GM10248 (cell line): ENCODE measurements around the gene TLE7.

Experiments used
- CTCF ChIA-PET: fragments of 300-600 bp; sonication (Branson Sonifier 250); formaldehyde crosslinking; extraction: SDS; loops from one replicate; lab custom pipeline; 2021; ENCODE audit warnings: antibody characterized with exemption; lab: Yijun Ruan, JAX
- POLR2A ChIA-PET: fragments of 350-650 bp; sonication (Branson Sonifier 250); formaldehyde crosslinking; extraction: SDS; loops from one replicate; lab custom pipeline; 2020; ENCODE audit warnings: antibody characterized with exemption; lab: Yijun Ruan, JAX
- DNase-seq: peaks from one replicate; pipeline ENCODE4 v3.0.0; 2012; ENCODE audit errors: extremely low spot score
- CTCF ChIP-seq: IDR thresholded peaks from 2 replicates; pipeline ENCODE4 v1.5.1; 2012; ENCODE audit warnings: mild to moderate bottlenecking, low read depth; ENCODE audit errors: extremely low read depth, missing control alignments, control extremely low read depth

The TLE7 gene

GRCh38 chr16:71402007-71402406, 39.8 kb downstream of the TLE7 start:
- TF ChIP-seq CTCF = no peak
- DNase-seq = no peak
- POLR2A ChIA-PET = no interaction called here
- CTCF ChIA-PET = interaction anchor here (1.2 kb wide), 1 partner anchor 98 kb away, joined by 3 read pairs; no protein-coding TSS in a partner anchor

GRCh38 chr16:71399801-71400563, 41.9 kb downstream of the TLE7 start:
- DNase-seq = no peak
- ChIA-PET POLR2A (no interaction called here), CTCF (no interaction called here)
- TF ChIP-seq CTCF = no peak

- DNase-seq = no peak
- CTCF ChIA-PET = interaction anchor here (1.7 kb wide), 1 partner anchor 17 kb away, joined by 6 read pairs; no protein-coding TSS in a partner anchor
- TF ChIP-seq CTCF = no peak
- POLR2A ChIA-PET = no interaction called here
These were observed 45.3 kb downstream of the TLE7 start for GRCh38 chr16:71396594-71396993.

- TF ChIP-seq CTCF = no peak
- no peak for DNase-seq
- CTCF ChIA-PET = interaction anchor here (1.2 to 1.4 kb wide), 2 partner anchors 24 to 50 kb away, joined by 3 read pairs; no protein-coding TSS in a partner anchor
- POLR2A ChIA-PET = no interaction called here
These were observed 52.5 kb downstream of the TLE7 start for GRCh38 chr16:71389330-71389729.

- no peak for DNase-seq
- POLR2A ChIA-PET = no interaction called here
- CTCF ChIA-PET = interaction anchor here (1.0 to 1.3 kb wide), 3 partner anchors 17 to 223 kb away, joined by 3 to 5 read pairs (median 3); no protein-coding TSS in a partner anchor
- no peak for TF ChIP-seq CTCF
These were observed 54.6 kb downstream of the TLE7 start for GRCh38 chr16:71387045-71387871.

GRCh38 chr16:71384073-71384724, 57.7 kb downstream of the TLE7 start:
- no peak for TF ChIP-seq CTCF
- ChIA-PET CTCF (no interaction called here), POLR2A (no interaction called here)
- DNase-seq = no peak
